ENCODE results near the gene ATP6V0E2.

- no peak for TF ChIP-seq POLR2AphosphoS5 (IDR thresholded peaks at IDR 0.05; ENCODE audit: low read depth)
- TF ChIP-seq CTCF (IDR thresholded peaks at IDR 0.05; ENCODE audit: insufficient read depth, low read length): no peak
- TF ChIP-seq REST (IDR thresholded peaks at IDR 0.05; ENCODE audit: insufficient replicate concordance, low read depth): no peak
- no peak for TF ChIP-seq SPI1 (IDR thresholded peaks at IDR 0.05; ENCODE audit: borderline replicate concordance, low read depth)
- TF ChIP-seq GABPA (IDR thresholded peaks at IDR 0.05; ENCODE audit: low read depth): no peak
Observed at GRCh38 chr7:149871576-149871975, 2.2 kb upstream of the ATP6V0E2 start.

All from HL-60 (cell line).